OCI-LY7 (cell line): ENCODE measurements around the gene TRMO. TPM values are rescaled to one million over a fixed set of nuclear protein-coding genes. Genes with fewer than 3 reads are reported as not detected.

Experiments used
- BruUV-seq: library from RNA; stranded (reverse); fragments of 400-500 nt; replicated peaks from 2 replicates; lab custom pipeline; 2021; lab: Mats Ljungman, UMichigan
- CTCF ChIA-PET: fragments of 300-600 bp; sonication (Branson Sonifier 250); formaldehyde crosslinking; loops from one replicate; lab custom pipeline; 2022; ENCODE audit warnings: antibody characterized with exemption; ENCODE audit not compliant: unreplicated experiment; lab: Charles Lee
- POLR2A ChIA-PET: fragments of 300-600 bp; sonication (Branson Sonifier 250); formaldehyde crosslinking; loops from one replicate; lab custom pipeline; 2022; ENCODE audit warnings: antibody characterized with exemption; lab: Charles Lee
- DNase-seq: peaks from one replicate; pipeline ENCODE4 v3.0.0-alpha.2; 2015; ENCODE audit warnings: low spot score
- H2AFZ ChIP-seq: fragments of 200-600 bp; sonication (generic), shearing (Covaris generic); 2 replicates; pipeline ENCODE4 v1.6.1; 2014; ENCODE audit warnings: mild to moderate bottlenecking, antibody characterized with exemption, low read length, moderate library complexity
- H3K27ac ChIP-seq: fragments of 200-600 bp; sonication (generic); 2 replicates; pipeline ENCODE4 v1.5.1; 2014; ENCODE audit warnings: mixed run types, low read depth, mild to moderate bottlenecking, moderate library complexity, low read length, inconsistent platforms; ENCODE audit not compliant: poor library complexity, severe bottlenecking
- H3K36me3 ChIP-seq: fragments of 200-600 bp; sonication (generic); 2 replicates; pipeline ENCODE4 v1.6.1; 2014; ENCODE audit warnings: mild to moderate bottlenecking, antibody characterized with exemption, low read length, moderate library complexity, mixed read lengths; ENCODE audit not compliant: insufficient read depth
- H3K4me1 ChIP-seq: fragments of 200-600 bp; sonication (generic); 2 replicates; pipeline ENCODE4 v1.5.1; 2014; ENCODE audit warnings: mild to moderate bottlenecking, low read length; ENCODE audit not compliant: insufficient read depth, poor library complexity, severe bottlenecking
- H3K4me2 ChIP-seq: fragments of 200-600 bp; sonication (generic); 2 replicates; pipeline ENCODE4 v1.6.1; 2014; ENCODE audit warnings: mild to moderate bottlenecking, low read length
- H3K4me3 ChIP-seq: fragments of 200-600 bp; sonication (generic); 2 replicates; pipeline ENCODE4 v1.5.1; 2014; ENCODE audit warnings: mild to moderate bottlenecking, low read depth, low read length; ENCODE audit not compliant: poor library complexity, severe bottlenecking
- H3K79me2 ChIP-seq: fragments of 200-600 bp; sonication (generic); 2 replicates; pipeline ENCODE4 v1.6.1; 2016; ENCODE audit warnings: low read depth, mild to moderate bottlenecking, low read length, moderate library complexity, mixed read lengths; ENCODE audit not compliant: insufficient read depth
- H3K9me2 ChIP-seq: fragments of 200-600 bp; sonication (generic); 2 replicates; pipeline ENCODE4 v1.6.1; 2016; ENCODE audit warnings: mild to moderate bottlenecking, low read length, mixed read lengths; ENCODE audit not compliant: insufficient read depth
- H3K9me3 ChIP-seq: fragments of 200-600 bp; sonication (generic); 2 replicates; pipeline ENCODE4 v1.6.1; 2014; ENCODE audit warnings: mild to moderate bottlenecking, mixed run types, low read length, mixed read lengths
- H4K20me1 ChIP-seq: fragments of 200-600 bp; sonication (generic); 2 replicates; pipeline ENCODE4 v1.6.1; 2014; ENCODE audit warnings: mild to moderate bottlenecking, antibody characterized with exemption, low read length, moderate library complexity, mixed read lengths; ENCODE audit not compliant: insufficient read depth
- CTCF ChIP-seq: fragments of 200-600 bp; sonication (generic); conservative IDR thresholded peaks from 2 replicates; pipeline ENCODE4 v1.5.1; 2014; ENCODE audit warnings: mild to moderate bottlenecking, antibody characterized with exemption, low read length, moderate library complexity, mixed read lengths
- EZH2phosphoT487 ChIP-seq: fragments of 200-600 bp; sonication (generic); IDR thresholded peaks from 2 replicates; pipeline ENCODE4 v1.6.1; 2018; ENCODE audit warnings: low read depth, borderline replicate concordance, mild to moderate bottlenecking, mixed run types, antibody characterized with exemption, low read length, moderate library complexity, mixed read lengths
- intact Hi-C: fragments of 100-400 bp; cut with micrococcal nuclease; formaldehyde crosslinking; loops from one replicate; pipeline ENCODE4 v1.10.0; 2022; ENCODE audit not compliant: unreplicated experiment
- total RNA-seq, 2 experiments: library from RNA; depleted of rRNA in 1 of 2; stranded (reverse); fragments of >200 nt in 1 of 2; shearing (Covaris generic) in 1 of 2; gene quantifications; 2 replicates each; pipeline ENCODE4 v1.2.3, GENCODE V29; 2014 to 2022

Gene TRMO
- total RNA-seq, 2 experiments from 2014 or later: 10.9 to 17.6 TPM

- POLR2A ChIA-PET: interaction anchor here (0.6 to 3.2 kb wide), 12 partner anchors 11 to 332 kb away, joined by 3 to 22 read pairs (median 4); partner anchors contain the start of gene ANP32B
- CTCF ChIA-PET: interaction anchor here (0.6 to 1.7 kb wide), 12 partner anchors 10 to 180 kb away, joined by 3 to 8 read pairs (median 3); partner anchors contain the start of genes ANP32B and NANS
- no peaks in the 10 kb centered on the region for H3K9me3 ChIP-seq
- peak overlapping the region; percentile 95 for H2AFZ ChIP-seq
- peaks cover 59% of the 10 kb centered on the region for H3K4me1 ChIP-seq
- no peaks in the 10 kb centered on the region for H3K36me3 ChIP-seq
- peak overlapping the region; percentile 85 for H3K4me2 ChIP-seq
- peaks cover 26% of the 10 kb centered on the region; the same call in 1 of the 2 replicates for H3K79me2 ChIP-seq
- BruUV-seq: no TSS peak
- peak overlapping the region; percentile 85 for H3K27ac ChIP-seq
- no peak for TF ChIP-seq CTCF
- no peak for TF ChIP-seq EZH2phosphoT487
- peak; percentile 56 for DNase-seq
- H3K9me2 ChIP-seq: no peaks in the 10 kb centered on the region
- H3K4me3 ChIP-seq: peak overlapping the region; percentile 72
- intact Hi-C loops: loop anchor here (10.0 kb wide), 1 partner anchor 1310 kb away; no protein-coding TSS in a partner anchor
- no peaks in the 10 kb centered on the region for H4K20me1 ChIP-seq
Measured at GRCh38 chr9:97924386-97924785, 2.1 kb upstream of the TRMO start.

- CTCF ChIA-PET: interaction anchor here (0.6 to 1.8 kb wide), 18 partner anchors 11 to 180 kb away, joined by 3 to 8 read pairs (median 3); partner anchors contain the start of genes ANP32B and NANS
- intact Hi-C loops: loop anchor here (1.0 to 10.0 kb wide), 6 partner anchors 31 to 1311 kb away; partner anchors contain the start of gene ANP32B
- BruUV-seq: no TSS peak
Measured at GRCh38 chr9:97923529-97924108, 1.3 kb upstream of the TRMO start.

More at GRCh38 chr9:97923529-97924108, 1.3 kb upstream of the TRMO start:
- H3K4me3 ChIP-seq: peak overlapping the region; percentile 72
- POLR2A ChIA-PET: interaction anchor here (0.6 to 3.2 kb wide), 13 partner anchors 12 to 333 kb away, joined by 3 to 22 read pairs (median 4); partner anchors contain the start of gene ANP32B
- H3K36me3 ChIP-seq: no peaks in the 10 kb centered on the region
- H4K20me1 ChIP-seq: no peaks in the 10 kb centered on the region
- peaks cover 51% of the 10 kb centered on the region for H3K4me1 ChIP-seq
- no peaks in the 10 kb centered on the region for H3K9me3 ChIP-seq
- DNase-seq: peak; percentile 90
- peaks cover 26% of the 10 kb centered on the region; the same call in 1 of the 2 replicates for H3K79me2 ChIP-seq
- peak overlapping the region; percentile 85 for H3K27ac ChIP-seq
- peak; percentile 100 for TF ChIP-seq CTCF
- TF ChIP-seq EZH2phosphoT487: no peak
- peak overlapping the region; percentile 85 for H3K4me2 ChIP-seq
- no peaks in the 10 kb centered on the region for H3K9me2 ChIP-seq
- peak overlapping the region; percentile 95 for H2AFZ ChIP-seq
